ENCODE measurements around the gene AP2B1.

GRCh38 chr17:35612924-35613521, 25.9 kb downstream of the AP2B1 start:
- TF ChIP-seq POLR2AphosphoS5 (IDR thresholded peaks at IDR 0.05; ENCODE audit: low read depth, low read length): no peak
- no peak for TF ChIP-seq POLR2A (IDR thresholded peaks at IDR 0.05; ENCODE audit: low read depth, low read length)
- no peak for TF ChIP-seq TAF1 (IDR thresholded peaks at IDR 0.05; ENCODE audit: low read depth, low read length)
- no peak for TF ChIP-seq POU2F2 (IDR thresholded peaks at IDR 0.05; ENCODE audit: low read depth, low read length)
- TF ChIP-seq SPI1 (IDR thresholded peaks at IDR 0.05; ENCODE audit: low read depth, low read length): no peak

Data from GM12891 (cell line).